ENCODE data around the gene EIPR1. TPM values are rescaled to one million over a fixed set of nuclear protein-coding genes. Genes with fewer than 3 reads are reported as not detected.

EIPR1 gene
- total and polyA plus RNA-seq, 2 of the 13 experiments (the other 11 are each of a cell fraction or from before 2014, with no cell fraction given), result 70.0 to 96.3 TPM

GRCh38 chr2:3297523-3297922 is 80.1 kb downstream of the EIPR1 start:
- Histone ChIP-seq H3K4me2 (ENCODE audit: low read depth, low read length) (no peak overlapping the region), H3K4me3 (replicated peaks in 1 of 3; ENCODE audit: insufficient read depth in 1 of 3, low read depth in 2 of 3, low read length in 3 of 3) (no peak overlapping the region), H3K36me3 (replicated peaks in 1 of 2; ENCODE audit: control insufficient read depth in 1 of 2, insufficient read depth in 2 of 2, low read length in 2 of 2) (peaks cover 10 to 44% of the 10 kb centered on the region in 2 experiments; a peak in 4 of 5 replicates), H4K20me1 (ENCODE audit: insufficient read depth, low read length) (peaks cover 34% of the 10 kb centered on the region), H3K9me3 (ENCODE audit: low read length) (no peaks in the 10 kb centered on the region), H3K79me2 (ENCODE audit: insufficient read depth, low read length) (no peaks in the 10 kb centered on the region), H3K27me3 (ENCODE audit: control insufficient read depth in 1 of 2, insufficient read depth in 2 of 2, low read length in 2 of 2) (no peaks in the 10 kb centered on the region), H3K9ac (ENCODE audit: insufficient read depth, low read depth, low read length) (no peak overlapping the region), H2AFZ (ENCODE audit: low read length) (no peak overlapping the region), H3K27ac (ENCODE audit: extremely low read length, insufficient read depth, low read length) (no peak overlapping the region), H3K4me1 (ENCODE audit: insufficient read depth, low read length) (peaks cover 18% of the 10 kb centered on the region)
- ChIA-PET CTCF (ENCODE audit: low intra/inter-chr PET ratio, low total read pairs) (no interaction called here), POLR2A (no interaction called here)
- no peak for DNase-seq (ENCODE audit: low spot score)
- no TSS peak for BruUV-seq (replicated peaks)
- intact Hi-C loops (cut with micrococcal nuclease; ENCODE audit: unreplicated experiment) (no loop called here), in situ Hi-C loops (cut with HindIII; ENCODE audit: extremely low pct_ligation_motif_present, low pct_unique_long_range_greater_than_20kb) (no loop called here)
- no peak for ATAC-seq
- 96% methylated on average over 6 of the region's 6 CpGs for WGBS (ENCODE audit: low lambda C conversion rate)
- no peak for FAIRE-seq
- TF ChIP-seq MXD1 (CRISPR knock-in tag; IDR thresholded peaks at IDR 0.05), result no peak
- no peak for TF ChIP-seq GABPB1 (CRISPR knock-in tag; IDR thresholded peaks at IDR 0.05)
- no peak for TF ChIP-seq ZBTB40 (IDR thresholded peaks at IDR 0.05)
- TF ChIP-seq ZBTB40 (CRISPR knock-in tag; IDR thresholded peaks at IDR 0.05), result peak; percentile 91

All from HepG2 (cell line).